ENCODE results near the gene CACNA2D3.

The CACNA2D3 gene

GRCh38 chr3:55042591-55042990 lies 920.2 kb downstream of the CACNA2D3 start:
- TF ChIP-seq CTCF (IDR thresholded peaks at IDR 0.05), result peak; percentile 45; the same call in 1 of the 2 replicates

- no peak for TF ChIP-seq CTCF (IDR thresholded peaks at IDR 0.05)
Measured at GRCh38 chr3:55044486-55044885, 922.1 kb downstream of the CACNA2D3 start.

GRCh38 chr3:55059027-55059629 lies 936.8 kb downstream of the CACNA2D3 start:
- no peak for TF ChIP-seq CTCF (IDR thresholded peaks at IDR 0.05)

DNA sequence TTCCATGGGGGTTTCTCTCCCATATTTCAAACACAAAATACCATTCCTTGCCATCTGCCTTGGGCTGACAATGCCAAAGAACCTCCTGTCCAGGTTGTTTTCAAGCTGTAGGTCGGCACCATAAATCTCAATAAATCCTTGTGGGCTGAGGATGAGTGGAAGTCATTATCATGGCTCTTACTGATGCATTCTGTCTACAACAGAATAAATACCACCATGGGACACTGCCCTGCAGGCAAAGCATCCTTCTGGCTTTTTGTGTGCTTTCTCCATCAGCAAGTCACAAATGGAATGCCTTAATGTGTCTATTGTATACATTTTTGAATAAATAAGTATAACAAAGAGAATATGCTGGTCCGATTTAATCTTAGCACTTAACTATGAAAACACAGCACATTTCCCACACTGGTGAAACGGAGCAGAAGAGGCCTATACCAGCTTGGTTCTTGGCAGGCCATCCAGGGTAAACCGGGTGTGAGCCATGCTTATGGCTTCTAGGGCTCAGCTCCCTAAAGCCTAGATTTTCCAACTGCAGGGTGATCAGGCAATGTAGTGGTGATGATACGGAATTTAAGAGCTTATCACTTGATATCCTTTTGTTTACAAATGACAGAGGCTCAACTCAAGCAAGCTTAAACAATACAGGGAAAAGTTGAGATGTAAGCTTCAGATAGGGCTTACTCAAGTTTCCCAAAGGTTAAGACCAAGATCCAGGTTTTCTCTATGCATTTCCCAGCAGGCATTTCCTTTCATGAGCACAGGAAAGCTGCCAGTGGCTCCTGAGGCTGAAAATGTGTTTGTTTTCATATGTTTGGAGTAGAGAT lies 938.8 kb downstream of the CACNA2D3 start:
- TF ChIP-seq CTCF (IDR thresholded peaks at IDR 0.05), result no peak

DNA sequence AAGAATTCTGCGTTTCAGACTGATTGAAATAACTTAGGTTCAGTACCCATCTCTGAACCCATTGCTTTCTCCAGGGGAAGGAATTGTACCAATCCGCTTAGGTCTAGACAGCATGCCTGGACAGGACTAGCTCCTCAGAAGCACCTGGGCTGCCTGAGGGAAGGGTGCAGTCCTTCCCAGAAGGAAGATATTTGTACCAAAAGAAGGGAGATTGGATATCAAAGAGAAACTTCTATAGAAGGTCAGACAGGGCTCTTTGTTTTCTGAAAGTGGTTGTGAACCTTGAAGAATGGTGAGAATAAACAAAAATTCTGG lies 939.3 kb downstream of the CACNA2D3 start:
- TF ChIP-seq CTCF (IDR thresholded peaks at IDR 0.05), result no peak

DNA sequence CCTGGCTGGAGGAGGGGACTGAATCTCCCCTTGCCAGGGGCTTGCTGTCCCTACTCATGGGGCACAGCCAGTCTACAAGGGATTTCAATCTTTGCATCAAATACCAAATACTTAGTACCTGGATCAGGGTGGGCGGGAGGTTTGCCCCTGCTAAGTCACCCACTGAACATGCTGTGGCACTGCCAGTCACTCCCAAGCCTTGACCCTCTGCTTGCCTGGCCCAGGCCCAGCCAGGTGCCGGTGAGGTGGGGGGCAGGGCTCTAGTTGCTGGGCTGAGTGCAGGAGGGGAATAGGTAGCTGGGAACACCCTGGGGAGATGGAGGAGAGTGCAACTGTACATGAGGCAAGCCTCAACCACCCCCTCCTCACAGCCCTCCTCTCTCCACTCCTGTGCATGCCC lies 941.8 kb downstream of the CACNA2D3 start:
- TF ChIP-seq CTCF (IDR thresholded peaks at IDR 0.05), result no peak

DNA sequence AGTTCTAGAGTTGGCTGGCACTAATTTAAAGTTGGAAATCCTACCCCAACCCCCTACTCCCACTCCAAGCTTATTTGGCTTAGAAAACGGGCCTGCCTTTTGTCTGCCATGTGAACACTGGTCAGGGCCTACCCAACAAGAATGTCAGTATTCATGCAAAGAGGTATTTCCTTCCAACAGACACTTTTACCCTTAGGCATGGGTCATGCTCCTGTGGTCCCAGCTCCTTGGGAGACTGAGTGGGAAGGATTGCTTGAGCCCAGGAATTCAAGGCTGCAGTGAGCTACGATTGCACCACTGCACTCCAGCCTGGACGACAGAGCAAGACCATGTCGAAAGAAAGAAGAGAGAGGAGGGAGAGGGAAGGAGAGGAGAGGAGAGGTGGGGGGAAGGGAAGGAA lies 943.0 kb downstream of the CACNA2D3 start:
- TF ChIP-seq CTCF (IDR thresholded peaks at IDR 0.05), result no peak

Measured in LNCAP (cell line).